Neutrophil (primary cell): ENCODE results near the gene PTHLH.

Source experiments
- H3K27ac ChIP-seq: fragments of 200-600 bp; sonication (generic); 2 replicates; pipeline ENCODE4 v1.5.1; 2016; ENCODE audit warnings: mild to moderate bottlenecking, moderate library complexity
- H3K27me3 ChIP-seq: fragments of 200-600 bp; sonication (generic); 2 replicates; pipeline ENCODE4 v1.6.0; 2016; ENCODE audit warnings: mild to moderate bottlenecking
- H3K36me3 ChIP-seq: fragments of 200-600 bp; sonication (generic); 2 replicates; pipeline ENCODE4 v1.5.1; 2017
- H3K4me1 ChIP-seq, 2 experiments: fragments of 200-600 bp in 1 of 2; sonication (generic) in 1 of 2; 1 replicate in 1 of 2; 2 replicates in 1 of 2; pipeline versions ENCODE4 v1.5.1 to v1.6.1; 2013 to 2016; ENCODE audit warnings: low read depth in 1 of 2, low read length in 1 of 2, mild to moderate bottlenecking in 1 of 2, moderate library complexity in 1 of 2; ENCODE audit not compliant: control insufficient read depth in 1 of 2, insufficient read depth in 1 of 2
- H3K4me3 ChIP-seq, 2 experiments: fragments of 200-600 bp in 1 of 2; sonication (generic) in 1 of 2; 1 replicate in 1 of 2; 2 replicates in 1 of 2; pipeline ENCODE4 v1.5.1; 2013 to 2016; ENCODE audit warnings: low read depth in 1 of 2, low read length in 1 of 2, mild to moderate bottlenecking in 1 of 2, moderate library complexity in 1 of 2
- H3K9me3 ChIP-seq: fragments of 200-600 bp; sonication (generic); 2 replicates; pipeline ENCODE4 v1.5.1; 2016
- TF ChIP-seq, protein P1 (sequence below): fragments of 200-600 bp; sonication (generic); IDR thresholded peaks from 2 replicates; pipeline ENCODE4 v1.5.1; 2016; ENCODE audit warnings: antibody characterized with exemption

The PTHLH gene

DNA sequence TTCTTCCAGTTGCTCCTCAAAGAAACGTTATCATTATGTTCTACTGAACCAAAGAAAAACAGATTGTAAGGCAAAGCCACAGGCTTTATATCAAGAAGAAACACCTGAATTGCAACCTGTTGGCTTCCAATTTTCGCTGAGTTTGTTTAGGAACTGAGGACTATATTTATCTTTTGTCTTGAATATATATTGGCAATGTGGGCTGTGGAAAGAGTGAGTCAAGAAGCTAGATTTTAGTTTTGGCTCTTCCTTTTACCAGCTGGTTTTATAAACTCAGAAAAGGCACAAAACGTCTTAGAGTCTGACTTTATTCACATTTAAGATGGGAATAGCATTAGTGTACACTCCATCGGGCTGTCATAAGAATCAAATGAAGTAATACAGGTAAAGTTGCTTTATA, 10.4 kb upstream of the PTHLH start:
- peaks cover 40% of the 10 kb centered on the region for H3K27me3 ChIP-seq
- no peaks in the 10 kb centered on the region for H3K4me1 ChIP-seq
- no peak overlapping the region for H3K4me3 ChIP-seq
- TF ChIP-seq, protein P1, sequence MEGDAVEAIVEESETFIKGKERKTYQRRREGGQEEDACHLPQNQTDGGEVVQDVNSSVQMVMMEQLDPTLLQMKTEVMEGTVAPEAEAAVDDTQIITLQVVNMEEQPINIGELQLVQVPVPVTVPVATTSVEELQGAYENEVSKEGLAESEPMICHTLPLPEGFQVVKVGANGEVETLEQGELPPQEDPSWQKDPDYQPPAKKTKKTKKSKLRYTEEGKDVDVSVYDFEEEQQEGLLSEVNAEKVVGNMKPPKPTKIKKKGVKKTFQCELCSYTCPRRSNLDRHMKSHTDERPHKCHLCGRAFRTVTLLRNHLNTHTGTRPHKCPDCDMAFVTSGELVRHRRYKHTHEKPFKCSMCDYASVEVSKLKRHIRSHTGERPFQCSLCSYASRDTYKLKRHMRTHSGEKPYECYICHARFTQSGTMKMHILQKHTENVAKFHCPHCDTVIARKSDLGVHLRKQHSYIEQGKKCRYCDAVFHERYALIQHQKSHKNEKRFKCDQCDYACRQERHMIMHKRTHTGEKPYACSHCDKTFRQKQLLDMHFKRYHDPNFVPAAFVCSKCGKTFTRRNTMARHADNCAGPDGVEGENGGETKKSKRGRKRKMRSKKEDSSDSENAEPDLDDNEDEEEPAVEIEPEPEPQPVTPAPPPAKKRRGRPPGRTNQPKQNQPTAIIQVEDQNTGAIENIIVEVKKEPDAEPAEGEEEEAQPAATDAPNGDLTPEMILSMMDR = no peak
- H3K36me3 ChIP-seq = no peaks in the 10 kb centered on the region
- no peaks in the 10 kb centered on the region for H3K9me3 ChIP-seq
- no peak overlapping the region for H3K27ac ChIP-seq

DNA sequence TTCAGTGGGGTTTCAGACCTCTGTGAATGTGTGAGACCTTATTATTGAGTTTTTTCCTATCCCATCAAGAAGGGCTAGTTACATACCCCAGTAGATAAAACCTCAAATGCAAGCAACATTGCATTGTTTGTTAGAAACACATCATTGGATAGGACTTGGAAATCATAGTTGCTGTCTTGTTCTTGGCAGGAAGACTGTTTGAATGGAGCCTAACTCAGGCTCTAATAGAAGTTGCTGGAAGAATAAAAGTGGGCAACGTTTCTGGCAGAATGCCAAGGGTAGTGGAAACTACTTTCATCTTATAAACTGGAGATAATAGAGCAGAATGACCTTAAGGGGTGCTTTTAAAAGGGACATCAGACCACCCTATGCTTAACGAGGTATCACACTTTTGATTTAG, 9.9 kb upstream of the PTHLH start:
- TF ChIP-seq, protein P1 = no peak
- H3K27ac ChIP-seq = no peak overlapping the region

DNA sequence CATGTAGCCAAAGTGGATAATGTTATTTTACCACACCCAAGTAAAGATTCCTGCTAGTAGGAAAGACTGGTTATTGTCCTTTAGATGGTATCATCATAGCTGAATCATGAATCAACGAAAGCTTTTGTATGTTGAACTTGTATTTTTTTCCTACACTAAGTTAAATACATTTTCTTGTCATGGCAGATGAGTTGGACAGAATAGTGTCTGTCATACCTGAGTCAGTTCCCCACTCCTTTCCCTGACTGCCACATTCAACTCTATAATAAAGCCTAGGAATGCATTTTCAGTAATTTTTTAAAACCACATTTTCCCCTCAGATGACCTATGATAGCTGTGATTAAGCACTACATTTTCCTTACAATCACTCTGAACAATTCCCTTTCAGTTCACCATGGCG, 9.3 kb upstream of the PTHLH start:
- Histone ChIP-seq H3K4me1 (no peaks in the 10 kb centered on the region), H3K27me3 (peaks cover 50% of the 10 kb centered on the region)

More for the DNA sequence above, 9.9 kb upstream of the PTHLH start:
- H3K9me3 ChIP-seq = no peaks in the 10 kb centered on the region
- H3K27me3 ChIP-seq = peaks cover 45% of the 10 kb centered on the region
- no peaks in the 10 kb centered on the region for H3K36me3 ChIP-seq
- no peaks in the 10 kb centered on the region for H3K4me1 ChIP-seq
- H3K4me3 ChIP-seq = no peak overlapping the region

DNA sequence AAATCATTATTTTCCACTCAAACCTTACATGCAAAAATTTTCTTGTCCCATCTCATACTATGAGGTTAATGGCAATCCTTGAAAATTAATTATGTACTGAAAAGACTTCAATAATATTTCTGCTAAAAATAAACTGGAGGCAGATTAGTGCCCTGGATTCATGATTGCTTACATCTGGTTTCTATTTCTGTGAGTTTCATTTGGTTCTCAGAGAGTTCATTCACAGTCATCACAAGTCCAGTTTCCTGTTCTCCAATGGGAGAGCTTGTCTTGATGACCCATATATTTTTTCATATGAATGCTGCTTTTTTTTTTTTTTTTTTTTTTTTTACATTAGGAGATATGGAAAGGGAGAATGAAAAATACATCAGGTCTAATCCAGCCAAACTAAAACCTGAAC, 6.6 kb upstream of the PTHLH start:
- no peaks in the 10 kb centered on the region for H3K9me3 ChIP-seq
- no peaks in the 10 kb centered on the region for H3K4me1 ChIP-seq
- H3K36me3 ChIP-seq = no peaks in the 10 kb centered on the region
- no peak overlapping the region for H3K27ac ChIP-seq
- H3K4me3 ChIP-seq = no peak overlapping the region
- TF ChIP-seq, protein P1 = no peak
- peaks cover 78% of the 10 kb centered on the region for H3K27me3 ChIP-seq

More for the DNA sequence above, 9.3 kb upstream of the PTHLH start:
- Histone ChIP-seq H3K27ac (no peak overlapping the region), H3K9me3 (no peaks in the 10 kb centered on the region), H3K36me3 (no peaks in the 10 kb centered on the region), H3K4me3 (no peak overlapping the region)
- TF ChIP-seq, protein P1 = no peak

DNA sequence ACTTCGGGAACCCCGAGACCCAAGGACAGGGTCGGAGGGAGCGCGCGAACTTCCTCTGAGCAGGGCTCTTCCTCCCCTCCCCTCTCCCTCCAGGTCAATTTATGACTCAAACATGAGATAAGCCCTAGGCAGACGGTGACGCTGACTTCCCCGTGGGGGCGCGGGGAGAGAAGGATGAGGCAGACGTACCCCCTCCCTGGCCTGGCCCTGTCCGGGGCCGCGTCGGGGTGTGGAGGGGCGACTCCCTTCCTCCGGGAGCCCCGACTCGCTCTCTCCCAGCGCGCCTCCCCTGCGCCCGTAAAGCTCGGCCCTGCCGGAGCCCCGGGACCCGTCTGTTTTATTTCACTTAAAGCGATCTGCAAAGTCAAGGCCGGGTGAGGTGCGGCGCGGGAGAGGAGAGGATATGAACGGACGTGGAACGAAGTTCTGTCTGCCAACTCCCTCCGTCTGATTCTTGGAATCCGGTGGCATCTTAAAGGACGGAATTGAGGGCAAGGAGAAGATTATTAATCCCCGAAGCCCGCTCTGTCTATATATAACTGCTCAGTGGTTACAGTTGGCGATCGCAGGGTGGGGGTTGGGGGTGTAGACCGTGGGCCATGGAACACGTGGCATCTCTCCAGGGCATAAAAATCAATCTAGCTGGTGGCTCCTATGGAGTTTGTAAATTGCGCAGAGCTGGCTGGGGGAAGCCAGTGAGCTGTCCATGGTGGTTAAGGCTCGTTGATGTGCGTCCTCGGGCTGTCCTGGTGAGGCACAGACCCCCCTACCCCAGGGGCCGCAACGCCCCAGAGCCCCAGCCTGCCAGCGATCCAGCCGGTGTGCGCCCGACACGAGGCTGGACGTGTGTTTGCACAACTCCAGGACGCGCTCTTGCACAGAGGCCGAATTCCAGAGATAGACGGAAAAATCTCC, 2.9 kb upstream of the PTHLH start:
- Histone ChIP-seq H3K27me3 (peaks cover 100% of the 10 kb centered on the region), H3K27ac (no peak overlapping the region), H3K36me3 (no peaks in the 10 kb centered on the region), H3K4me3 (no peak overlapping the region), H3K4me1 (no peaks in the 10 kb centered on the region), H3K9me3 (no peaks in the 10 kb centered on the region)
- TF ChIP-seq, protein P1 = no peak
